ENCODE measurements around the gene CRYAB.

The CRYAB gene

DNA sequence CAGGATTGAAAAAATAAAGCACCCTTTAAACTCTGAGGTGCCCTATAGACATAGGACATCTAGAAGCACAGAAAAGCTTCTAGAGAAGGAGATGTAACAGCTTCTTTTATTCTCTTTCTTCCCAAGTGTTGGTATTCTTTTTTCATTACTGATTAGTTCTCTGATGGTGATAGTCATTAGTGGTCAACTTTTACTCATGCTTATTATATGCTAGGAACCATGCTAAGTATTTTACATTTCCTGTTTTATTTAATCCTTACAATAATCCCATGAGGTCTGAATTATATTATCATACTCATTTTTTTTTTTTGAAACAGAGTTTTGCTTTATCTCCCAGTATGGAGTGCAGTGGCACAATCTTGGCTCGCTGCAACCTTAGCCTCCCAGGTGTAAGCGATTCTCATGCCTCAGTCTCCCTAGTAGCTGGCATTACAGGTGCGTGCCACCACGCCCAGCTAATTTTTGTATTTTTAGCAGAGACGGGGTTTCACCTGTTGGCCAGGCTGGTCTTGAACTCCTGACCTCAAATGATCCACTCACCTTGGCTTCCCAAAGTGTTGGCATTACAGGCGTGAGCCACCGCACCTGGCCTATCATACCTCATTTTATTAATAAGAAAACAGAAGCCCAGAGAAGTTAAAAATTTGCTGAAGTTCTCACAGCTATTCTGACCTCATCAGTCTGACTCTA lies 10.1 kb upstream of the CRYAB start:
- Mint-ChIP-seq H3K27me3 (peaks cover 11% of the 10 kb centered on the region), H3K36me3 (no peaks in the 10 kb centered on the region), H3K4me3 (no peak overlapping the region), H3K27ac (no peak overlapping the region), H3K9me3 (ENCODE audit: low read depth) (no peaks in the 10 kb centered on the region), H3K4me1 (ENCODE audit: low read depth) (peaks cover 10% of the 10 kb centered on the region)

DNA sequence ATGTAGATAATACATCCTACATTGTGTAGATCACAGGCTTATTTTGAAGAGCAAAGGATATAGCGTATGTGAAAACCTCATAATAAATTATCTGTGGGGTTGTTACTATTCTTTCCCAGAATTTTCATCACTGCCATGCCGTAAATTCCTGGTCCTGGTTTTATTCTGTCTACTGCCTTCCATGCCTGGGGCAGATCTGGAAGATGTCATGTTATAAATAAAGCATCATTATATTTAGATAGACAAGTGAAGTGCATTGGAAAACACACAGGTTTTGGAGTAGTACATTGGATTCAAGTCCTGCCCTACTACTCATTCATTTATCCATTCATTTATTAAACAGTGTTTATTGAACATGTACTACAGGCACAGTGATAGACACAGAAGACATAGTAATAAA lies 9.3 kb upstream of the CRYAB start:
- Mint-ChIP-seq H3K4me1 (ENCODE audit: low read depth) (peaks cover 3% of the 10 kb centered on the region), H3K27me3 (peaks cover 15% of the 10 kb centered on the region), H3K9me3 (ENCODE audit: low read depth) (no peaks in the 10 kb centered on the region), H3K27ac (no peak overlapping the region), H3K4me3 (no peak overlapping the region), H3K36me3 (no peaks in the 10 kb centered on the region)

DNA sequence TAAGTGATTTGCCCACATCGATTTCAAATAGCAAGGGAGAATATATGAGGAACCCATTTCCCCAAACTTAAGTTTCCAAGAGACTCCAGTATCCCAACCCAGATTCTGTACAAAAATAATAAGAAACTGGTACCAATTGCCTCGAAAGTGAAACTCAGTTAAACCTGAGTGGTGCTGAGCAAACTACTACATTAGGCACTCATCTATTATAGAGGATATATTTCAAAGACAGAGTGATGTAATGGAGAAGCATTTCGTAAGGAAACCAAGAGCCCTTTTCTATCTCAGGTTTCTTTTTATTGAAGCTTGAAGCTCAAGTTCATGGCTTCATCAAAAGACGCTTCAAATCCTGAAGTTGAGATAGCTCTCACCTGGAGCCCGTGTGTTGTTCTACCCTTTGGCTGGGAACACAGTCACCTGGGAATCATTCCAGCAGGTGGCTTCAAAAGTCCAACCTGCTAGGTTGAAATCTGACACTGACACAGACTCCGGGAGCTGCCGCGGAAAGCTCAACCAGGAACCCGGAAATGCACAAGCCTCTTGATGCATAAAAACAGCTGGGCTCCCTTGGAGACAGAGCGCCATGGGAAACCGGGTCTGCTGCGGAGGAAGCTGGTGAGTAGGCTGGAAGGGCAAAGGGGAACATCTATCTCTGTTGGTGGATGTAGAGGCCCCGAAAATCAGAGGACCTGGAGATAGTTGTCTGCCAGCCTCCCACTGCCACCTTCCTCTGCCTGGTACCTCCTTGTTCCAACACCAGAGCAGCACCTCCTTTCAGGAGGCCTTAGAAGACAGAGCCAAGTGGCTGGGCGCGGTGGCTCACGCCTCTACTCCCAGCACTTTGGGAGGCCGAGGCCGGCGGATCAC lies 7.1 kb upstream of the CRYAB start, which contains the start of gene C11orf52:
Gene C11orf52 (plus strand): TSS at position 524 of the 867 bp plus-strand sequence. CDS start 60 bp downstream, at position 584.
- Mint-ChIP-seq H3K4me1 (ENCODE audit: low read depth) (no peaks in the 10 kb centered on the region), H3K36me3 (no peaks in the 10 kb centered on the region), H3K27me3 (peaks cover 22% of the 10 kb centered on the region), H3K4me3 (no peak within 1 kb of the TSS), H3K27ac (no peak within 1 kb of the TSS), H3K9me3 (ENCODE audit: low read depth) (no peaks in the 10 kb centered on the region)

DNA sequence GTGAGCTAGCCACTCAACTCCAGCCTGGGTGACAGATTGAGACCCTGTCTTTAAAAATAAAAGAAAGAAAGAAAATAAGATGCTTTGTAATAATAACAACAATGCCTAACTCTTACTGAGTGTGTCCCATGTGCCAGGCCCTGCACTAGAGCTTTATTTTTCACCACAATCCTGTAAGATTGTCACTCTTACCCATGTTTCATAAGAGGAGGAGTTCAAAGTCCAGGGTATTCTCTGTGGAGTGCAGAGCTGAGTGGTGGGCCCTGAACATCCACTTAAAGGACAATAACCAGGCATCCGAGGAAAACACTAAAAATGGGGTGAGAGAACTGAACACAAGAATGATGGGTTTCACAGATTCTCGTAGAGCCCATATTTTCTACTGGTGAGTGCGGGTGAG lies 6.2 kb upstream of the CRYAB start:
- peaks cover 23% of the 10 kb centered on the region for H3K27me3 Mint-ChIP-seq
- no peaks in the 10 kb centered on the region for H3K36me3 Mint-ChIP-seq
- H3K4me1 Mint-ChIP-seq (ENCODE audit: low read depth) = no peaks in the 10 kb centered on the region
- no peak overlapping the region for H3K4me3 Mint-ChIP-seq
- H3K9me3 Mint-ChIP-seq (ENCODE audit: low read depth) = no peaks in the 10 kb centered on the region
- no peak overlapping the region for H3K27ac Mint-ChIP-seq

DNA sequence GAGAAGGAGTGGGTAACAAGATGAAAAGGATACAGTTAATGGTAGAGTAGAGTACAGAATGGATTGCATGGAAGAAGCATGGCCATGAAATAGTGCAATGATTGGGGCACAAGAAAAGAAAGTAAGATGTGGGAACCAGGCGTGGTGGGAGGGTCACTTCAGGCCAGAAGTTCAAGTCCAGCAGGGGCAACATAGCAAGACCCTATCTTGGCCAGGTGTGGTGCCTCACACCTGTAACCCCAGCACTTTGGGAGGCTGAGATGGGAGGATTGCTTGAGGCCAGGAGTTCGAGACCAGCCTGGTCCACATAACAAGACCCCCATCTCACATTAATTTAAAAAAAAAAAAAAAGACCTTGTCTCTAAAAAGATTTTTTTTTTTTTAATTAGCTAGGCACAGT lies 5.7 kb upstream of the CRYAB start:
- Mint-ChIP-seq H3K27me3 (peaks cover 23% of the 10 kb centered on the region), H3K4me3 (no peak overlapping the region), H3K9me3 (ENCODE audit: low read depth) (no peaks in the 10 kb centered on the region), H3K4me1 (ENCODE audit: low read depth) (no peaks in the 10 kb centered on the region), H3K27ac (no peak overlapping the region), H3K36me3 (no peaks in the 10 kb centered on the region)

DNA sequence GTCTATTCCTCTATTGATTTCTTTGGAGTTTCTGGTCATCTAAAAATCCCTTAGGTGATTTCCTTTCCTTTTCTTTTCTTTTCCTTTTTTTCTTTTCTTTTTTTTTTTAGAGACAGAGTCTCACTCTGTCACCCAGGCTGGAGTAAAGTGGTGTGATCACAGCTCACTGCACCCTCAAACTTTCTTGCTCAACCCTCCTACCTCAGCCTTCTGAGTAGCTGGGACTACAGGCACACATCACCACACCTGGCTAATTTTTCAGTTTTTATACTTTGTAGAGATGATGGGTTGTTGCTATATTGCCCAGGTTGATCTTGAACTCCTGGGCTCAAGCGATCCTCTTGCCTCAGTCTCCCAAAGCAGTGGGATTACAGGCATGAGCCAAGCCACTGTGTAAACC lies 5.2 kb upstream of the CRYAB start:
- Mint-ChIP-seq H3K4me1 (ENCODE audit: low read depth) (no peaks in the 10 kb centered on the region), H3K4me3 (no peak overlapping the region), H3K36me3 (no peaks in the 10 kb centered on the region), H3K27ac (no peak overlapping the region), H3K27me3 (peaks cover 23% of the 10 kb centered on the region), H3K9me3 (ENCODE audit: low read depth) (no peaks in the 10 kb centered on the region)

DNA sequence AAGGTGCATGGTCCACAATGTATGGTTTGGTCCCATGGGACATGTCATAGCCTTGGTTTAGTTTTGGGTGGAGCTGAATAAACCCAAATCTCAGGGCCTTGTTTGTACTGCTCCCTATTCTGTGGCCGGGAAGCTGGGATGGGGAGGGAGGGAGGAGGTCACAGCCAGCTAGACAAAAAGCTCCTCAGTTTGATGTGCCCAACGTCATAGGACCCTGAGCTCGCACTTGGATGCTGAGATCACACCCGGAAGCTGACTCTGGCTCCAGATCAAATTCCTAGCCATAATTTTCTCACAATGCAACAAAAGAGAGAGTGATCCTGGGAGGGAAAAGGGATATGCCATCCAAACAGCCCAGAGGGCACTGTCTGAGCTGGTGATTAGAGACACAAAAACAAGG lies 2.4 kb upstream of the CRYAB start:
- Mint-ChIP-seq H3K4me3 (no peak overlapping the region), H3K4me1 (ENCODE audit: low read depth) (no peaks in the 10 kb centered on the region), H3K27ac (no peak overlapping the region), H3K9me3 (ENCODE audit: low read depth) (no peaks in the 10 kb centered on the region), H3K27me3 (peaks cover 28% of the 10 kb centered on the region), H3K36me3 (no peaks in the 10 kb centered on the region)

DNA sequence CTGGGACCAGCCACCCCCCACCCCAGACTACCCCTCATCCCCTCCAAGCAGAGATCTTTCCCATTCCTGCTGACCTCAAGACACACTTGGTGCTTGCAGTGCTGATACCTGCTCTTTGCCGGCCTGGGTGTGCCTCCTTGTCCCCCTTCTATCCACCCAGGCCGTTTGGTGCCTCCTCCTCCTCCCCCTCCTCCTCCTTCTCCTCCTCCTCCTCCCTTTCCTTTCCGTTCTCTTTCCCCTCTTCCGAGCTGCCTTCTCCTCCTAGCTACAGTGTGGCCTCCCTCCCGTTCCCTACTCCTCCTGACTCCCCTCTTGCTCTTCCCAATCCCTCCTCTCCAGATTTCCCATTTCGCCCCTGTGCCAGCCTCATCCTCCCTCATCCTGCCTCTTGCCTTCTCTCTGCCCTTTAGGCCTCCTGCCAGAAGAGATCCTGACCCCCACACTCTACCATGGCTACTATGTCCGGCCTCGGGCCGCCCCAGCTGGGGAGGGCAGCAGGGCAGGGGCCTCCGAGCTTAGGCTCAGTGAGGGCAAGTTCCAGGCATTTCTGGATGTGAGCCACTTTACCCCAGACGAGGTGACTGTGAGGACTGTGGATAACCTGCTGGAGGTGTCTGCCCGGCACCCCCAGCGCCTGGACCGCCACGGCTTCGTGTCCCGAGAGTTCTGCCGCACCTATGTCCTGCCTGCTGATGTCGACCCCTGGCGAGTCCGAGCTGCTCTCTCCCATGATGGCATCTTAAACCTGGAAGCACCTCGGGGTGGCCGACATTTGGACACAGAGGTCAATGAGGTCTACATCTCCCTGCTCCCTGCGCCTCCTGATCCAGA lies 1.7 kb upstream of the CRYAB start:
- H3K4me3 Mint-ChIP-seq = no peak overlapping the region
- no peaks in the 10 kb centered on the region for H3K36me3 Mint-ChIP-seq
- no peaks in the 10 kb centered on the region for H3K9me3 Mint-ChIP-seq (ENCODE audit: low read depth)
- H3K4me1 Mint-ChIP-seq (ENCODE audit: low read depth) = no peaks in the 10 kb centered on the region
- peaks cover 28% of the 10 kb centered on the region for H3K27me3 Mint-ChIP-seq
- no peak overlapping the region for H3K27ac Mint-ChIP-seq

DNA sequence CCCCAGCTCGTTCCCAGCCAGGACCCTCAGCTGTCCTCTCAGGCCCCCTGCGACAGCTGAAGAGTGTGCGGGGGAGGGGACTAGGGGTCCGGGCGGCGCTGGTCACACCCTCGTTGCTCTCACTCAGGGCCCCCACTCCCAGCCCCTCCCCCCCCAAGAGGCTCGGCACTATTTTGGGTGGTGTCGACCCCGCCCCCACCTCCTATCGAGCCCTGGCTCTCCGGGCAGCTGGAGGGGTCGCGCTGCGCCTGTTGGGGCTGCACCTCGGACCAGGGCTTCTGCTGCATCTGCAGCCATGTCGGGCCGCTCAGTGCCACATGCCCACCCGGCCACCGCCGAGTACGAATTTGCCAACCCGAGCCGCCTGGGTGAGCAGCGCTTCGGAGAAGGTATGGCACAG lies 965 bp upstream of the CRYAB start, which contains the start of gene HSPB2:
Gene HSPB2 (plus strand): TSS at position 200 of the 400 bp plus-strand sequence. CDS start 96 bp downstream, at position 296.
- no peaks in the 10 kb centered on the region for H3K4me1 Mint-ChIP-seq (ENCODE audit: low read depth)
- H3K9me3 Mint-ChIP-seq (ENCODE audit: low read depth) = no peaks in the 10 kb centered on the region
- H3K27me3 Mint-ChIP-seq = peaks cover 23% of the 10 kb centered on the region
- H3K4me3 Mint-ChIP-seq = no peak within 1 kb of the TSS
- H3K36me3 Mint-ChIP-seq = no peaks in the 10 kb centered on the region
- no peak within 1 kb of the TSS for H3K27ac Mint-ChIP-seq

DNA sequence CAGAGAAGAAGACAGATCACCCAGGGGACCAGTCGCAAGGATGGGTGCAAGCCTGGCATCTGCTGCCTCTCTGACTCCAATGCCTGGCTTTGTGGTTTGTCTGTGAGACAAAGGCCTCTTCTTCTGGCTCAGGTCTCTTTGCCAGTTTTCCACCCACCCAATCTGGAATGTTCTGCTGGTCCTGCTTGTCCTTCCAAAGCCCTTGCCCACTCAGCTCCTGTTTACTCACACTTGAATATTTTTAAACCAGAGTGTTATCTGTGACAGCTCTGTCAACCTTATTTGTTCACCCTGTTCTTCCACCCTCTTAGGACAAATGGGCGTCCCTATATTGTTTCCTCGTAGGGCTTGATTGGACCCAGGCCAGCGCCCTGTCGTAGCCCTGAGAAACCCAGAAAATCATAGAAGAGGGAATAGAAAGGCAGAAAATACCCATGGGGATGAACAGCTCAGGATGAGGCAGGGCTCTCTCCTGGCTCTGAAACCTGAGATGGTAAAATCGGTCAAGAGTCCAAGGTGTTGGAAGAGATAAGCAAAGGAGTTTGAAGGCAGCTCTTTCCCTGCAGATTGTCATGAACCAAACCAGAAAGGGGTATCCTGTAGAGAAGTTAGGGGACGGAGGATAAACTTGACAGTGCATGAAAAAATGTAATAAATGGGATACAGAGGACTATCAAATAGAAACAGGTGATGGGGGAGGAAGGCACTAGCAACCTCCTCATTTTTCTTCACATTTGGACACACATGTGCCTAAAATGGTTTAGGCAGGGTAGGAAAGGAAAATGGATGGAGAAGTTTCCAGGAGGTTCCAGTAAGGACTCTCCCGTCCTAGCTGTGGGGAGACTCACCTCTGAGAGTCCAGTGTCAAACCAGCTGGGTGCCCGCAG lies 651 bp downstream of the CRYAB start:
- H3K9me3 Mint-ChIP-seq (ENCODE audit: low read depth) = no peaks in the 10 kb centered on the region
- no peak overlapping the region for H3K27ac Mint-ChIP-seq
- no peak overlapping the region for H3K4me3 Mint-ChIP-seq
- peaks cover 18% of the 10 kb centered on the region for H3K27me3 Mint-ChIP-seq
- no peaks in the 10 kb centered on the region for H3K36me3 Mint-ChIP-seq
- H3K4me1 Mint-ChIP-seq (ENCODE audit: low read depth) = no peaks in the 10 kb centered on the region

DNA sequence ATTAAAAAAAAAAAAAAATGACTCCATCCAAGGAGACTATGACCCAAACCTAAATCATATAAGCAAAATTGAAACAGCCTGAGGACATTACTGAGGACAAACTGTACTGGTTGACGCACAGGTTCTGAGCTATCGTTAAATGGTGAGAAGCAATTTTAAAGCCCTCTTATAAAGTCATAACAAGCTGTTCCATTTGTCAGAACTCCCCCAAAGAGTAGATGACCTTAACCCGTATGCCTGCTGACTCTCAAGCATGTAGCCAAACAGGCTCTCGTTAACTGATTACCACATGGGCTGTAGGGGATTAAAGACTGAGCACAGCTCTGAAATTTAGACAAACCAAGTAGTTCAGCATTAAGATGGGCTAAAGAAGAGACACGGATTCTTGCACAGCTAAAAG lies 2.2 kb downstream of the CRYAB start:
- Mint-ChIP-seq H3K27me3 (peaks cover 16% of the 10 kb centered on the region), H3K4me3 (no peak overlapping the region), H3K27ac (no peak overlapping the region)

DNA sequence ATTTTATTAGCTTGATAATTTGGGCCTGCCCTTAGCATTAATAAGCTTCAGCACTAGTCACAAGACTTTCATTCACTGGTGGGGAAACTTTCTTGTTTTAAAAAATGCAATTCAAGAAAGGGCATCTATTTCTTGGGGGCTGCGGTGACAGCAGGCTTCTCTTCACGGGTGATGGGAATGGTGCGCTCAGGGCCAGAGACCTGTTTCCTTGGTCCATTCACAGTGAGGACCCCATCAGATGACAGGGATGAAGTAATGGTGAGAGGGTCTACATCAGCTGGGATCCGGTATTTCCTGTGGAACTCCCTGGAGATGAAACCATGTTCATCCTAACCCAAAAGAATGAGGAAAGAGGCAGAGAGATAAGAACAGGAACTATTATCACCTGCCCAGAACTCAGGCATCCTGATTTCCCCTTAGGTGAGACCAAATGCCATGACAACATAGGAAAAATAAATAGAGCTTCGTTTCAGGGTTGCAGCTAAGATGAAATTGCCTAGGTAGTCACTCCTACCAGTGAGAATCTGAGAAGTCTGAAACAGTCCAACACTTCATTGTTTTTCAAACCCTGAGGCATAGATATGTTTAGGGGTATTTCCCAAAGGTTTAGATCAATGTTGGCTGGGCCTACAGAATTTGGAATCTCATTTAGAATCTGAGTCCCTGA lies 2.8 kb downstream of the CRYAB start:
- peaks cover 6% of the 10 kb centered on the region for H3K36me3 Mint-ChIP-seq
- no peaks in the 10 kb centered on the region for H3K9me3 Mint-ChIP-seq (ENCODE audit: low read depth)
- peaks cover 14% of the 10 kb centered on the region for H3K27me3 Mint-ChIP-seq
- H3K27ac Mint-ChIP-seq = no peak overlapping the region
- H3K4me3 Mint-ChIP-seq = no peak overlapping the region
- no peaks in the 10 kb centered on the region for H3K4me1 Mint-ChIP-seq (ENCODE audit: low read depth)

More for the DNA sequence above, 2.2 kb downstream of the CRYAB start:
- Mint-ChIP-seq H3K4me1 (ENCODE audit: low read depth) (no peaks in the 10 kb centered on the region), H3K36me3 (peaks cover 6% of the 10 kb centered on the region), H3K9me3 (ENCODE audit: low read depth) (no peaks in the 10 kb centered on the region)

DNA sequence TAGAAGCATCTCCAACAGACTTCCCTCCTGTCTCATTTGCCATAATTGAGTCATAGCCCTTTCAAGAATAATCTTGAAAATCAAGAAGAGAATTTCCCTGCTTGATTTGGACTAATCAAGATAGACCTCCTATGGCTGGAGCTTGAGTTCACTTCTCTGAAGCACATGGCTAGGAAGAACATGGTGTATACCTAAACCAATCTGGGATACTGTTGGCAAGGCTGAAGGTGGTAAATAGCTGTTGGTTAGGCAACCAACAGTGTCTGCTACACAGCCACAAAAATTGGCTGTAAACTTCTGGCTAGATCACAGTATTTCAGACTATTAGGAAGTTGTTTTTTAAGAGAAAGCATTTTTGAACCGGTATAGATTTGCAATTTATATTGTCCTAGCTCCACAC lies 4.9 kb downstream of the CRYAB start:
- Mint-ChIP-seq H3K4me3 (no peak overlapping the region), H3K9me3 (ENCODE audit: low read depth) (no peaks in the 10 kb centered on the region), H3K36me3 (peaks cover 11% of the 10 kb centered on the region), H3K27me3 (peaks cover 17% of the 10 kb centered on the region), H3K4me1 (ENCODE audit: low read depth) (no peaks in the 10 kb centered on the region), H3K27ac (no peak overlapping the region)

DNA sequence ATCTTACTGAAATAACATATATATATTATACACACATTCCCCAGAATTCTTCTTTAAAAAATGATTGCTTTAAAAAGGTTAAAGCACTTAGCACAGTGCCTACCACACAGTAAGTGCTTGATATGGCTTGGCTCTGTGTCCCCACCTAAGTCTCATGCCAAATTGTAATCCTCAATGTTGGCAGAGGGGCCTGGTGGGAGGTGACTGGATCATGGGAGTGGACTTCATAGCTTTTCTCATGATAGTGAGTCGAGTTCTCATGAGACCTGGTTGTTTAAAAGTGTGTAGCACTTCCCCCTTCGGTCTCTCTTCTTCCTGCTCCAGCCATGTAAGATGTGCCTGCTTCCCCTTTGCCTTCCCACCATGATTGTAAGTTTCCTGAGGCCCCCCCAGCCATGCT lies 6.2 kb downstream of the CRYAB start:
- Mint-ChIP-seq H3K27ac (no peak overlapping the region), H3K27me3 (peaks cover 9% of the 10 kb centered on the region), H3K4me3 (no peak overlapping the region)

More for the DNA sequence above, 6.2 kb downstream of the CRYAB start:
- no peaks in the 10 kb centered on the region for H3K4me1 Mint-ChIP-seq (ENCODE audit: low read depth)
- no peaks in the 10 kb centered on the region for H3K9me3 Mint-ChIP-seq (ENCODE audit: low read depth)
- H3K36me3 Mint-ChIP-seq = peaks cover 11% of the 10 kb centered on the region
